Vein endothelial cell (primary cell): Measurements from ENCODE around the gene CALB2. TPM values are rescaled to one million over a fixed set of nuclear protein-coding genes. Genes with fewer than 3 reads are reported as not detected.

Experiments
- total RNA-seq: library from RNA; depleted of rRNA; stranded (reverse); fragments of >200 nt; gene quantifications from 2 replicates; pipeline ENCODE4 v1.2.3, GENCODE V29; 2012

CALB2 gene, protein sequence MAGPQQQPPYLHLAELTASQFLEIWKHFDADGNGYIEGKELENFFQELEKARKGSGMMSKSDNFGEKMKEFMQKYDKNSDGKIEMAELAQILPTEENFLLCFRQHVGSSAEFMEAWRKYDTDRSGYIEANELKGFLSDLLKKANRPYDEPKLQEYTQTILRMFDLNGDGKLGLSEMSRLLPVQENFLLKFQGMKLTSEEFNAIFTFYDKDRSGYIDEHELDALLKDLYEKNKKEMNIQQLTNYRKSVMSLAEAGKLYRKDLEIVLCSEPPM
- not detected in 2 replicates for total RNA-seq

DNA sequence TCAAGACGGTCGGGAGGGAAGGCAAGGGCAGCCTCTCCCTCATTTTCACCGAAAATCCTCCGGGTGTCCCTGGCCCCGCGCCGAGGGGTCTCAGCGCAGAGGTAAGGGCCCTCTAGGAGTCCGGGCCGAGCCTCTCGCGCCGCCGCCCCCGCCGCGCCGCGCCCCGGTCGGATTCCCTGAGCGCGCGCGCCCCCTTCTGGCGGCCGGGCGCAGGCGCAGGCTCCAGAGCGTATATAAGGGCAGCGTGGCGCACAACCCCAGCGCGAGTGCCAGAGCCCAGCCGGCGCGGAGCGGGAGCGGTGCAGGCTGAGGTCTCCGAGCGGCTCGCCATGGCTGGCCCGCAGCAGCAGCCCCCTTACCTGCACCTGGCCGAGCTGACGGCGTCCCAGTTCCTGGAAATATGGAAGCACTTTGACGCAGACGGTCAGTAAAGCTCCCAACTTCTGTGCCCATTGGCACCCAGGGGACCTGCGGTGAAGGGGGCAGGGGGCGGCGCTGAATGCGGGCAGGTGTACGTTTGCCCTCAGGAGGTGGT is at the start of gene CALB2:
Gene CALB2 (plus strand): TSS at position 260 of the 535 bp plus-strand sequence. CDS start 70 bp downstream, at position 330.

Other genes starting within 250 kb of the CALB2 start
- not detected in 2 replicates for gene HYDIN, start 128.0 kb upstream of the CALB2 start, total RNA-seq
- gene CMTR2, start 69.3 kb upstream of the CALB2 start, total RNA-seq: 30.7 and 41.4 TPM in 2 replicates
- not detected in 2 replicates for gene TLE7, start 83.3 kb downstream of the CALB2 start, total RNA-seq
- 3.6 and 4.0 TPM in 2 replicates for gene ZNF23, start 103.5 kb downstream of the CALB2 start, total RNA-seq
- gene ZNF19, start 130.6 kb downstream of the CALB2 start, total RNA-seq: 2.6 and 4.2 TPM in 2 replicates
- gene CHST4, start 167.7 kb downstream of the CALB2 start, total RNA-seq: not detected in 2 replicates
- not detected in 2 replicates for gene TAT, start 218.4 kb downstream of the CALB2 start, total RNA-seq